ENCODE results near the gene HDAC4. TPM values are rescaled to one million over a fixed set of nuclear protein-coding genes. Genes with fewer than 3 reads are reported as not detected.

HDAC4 gene
- total and polyA plus RNA-seq, 2 experiments from 2014 or later, result 8.1 to 41.8 TPM

- TF ChIP-seq STAT1 (IDR thresholded peaks at IDR 0.05; ENCODE audit: unreplicated experiment) (no peak), NANOG (IDR thresholded peaks at IDR 0.05; ENCODE audit: borderline replicate concordance) (no peak), POLR2AphosphoS5 (IDR thresholded peaks at IDR 0.05; ENCODE audit: low read depth) (no peak), CREB1 (CRISPR knock-in tag; IDR thresholded peaks at IDR 0.05; ENCODE audit: low read depth) (no peak), ZNF462 (CRISPR knock-in tag; IDR thresholded peaks at IDR 0.05) (no peak), CTCF (conservative IDR thresholded peaks at IDR 0.05; ENCODE audit: low read depth in 2 of 2) (no peak), REST (IDR thresholded peaks at IDR 0.05; ENCODE audit: unreplicated experiment) (no peak), EZH2 (IDR thresholded peaks at IDR 0.05; ENCODE audit: low read depth, unreplicated experiment) (no peak), ETS1 (IDR thresholded peaks at IDR 0.05) (no peak), JUNB (IDR thresholded peaks at IDR 0.05; ENCODE audit: unreplicated experiment) (no peak), ZNF331 (CRISPR knock-in tag; IDR thresholded peaks at IDR 0.05; ENCODE audit: low read depth) (no peak), EZH2phosphoT487 (IDR thresholded peaks at IDR 0.05; ENCODE audit: unreplicated experiment) (no peak), ZNF114 (CRISPR knock-in tag; IDR thresholded peaks at IDR 0.05) (no peak)
- Histone ChIP-seq H3K4me1 (ENCODE audit: insufficient read depth) (no peaks in the 10 kb centered on the region), H3K9me2 (ENCODE audit: insufficient read depth) (no peaks in the 10 kb centered on the region), H3K27ac (ENCODE audit: low read depth) (no peak overlapping the region; the same call in 1 of the 2 replicates), H3K27me3 (ENCODE audit: insufficient read depth) (no peaks in the 10 kb centered on the region), H3K4me2 (no peak overlapping the region), H3K36me3 (ENCODE audit: insufficient read depth) (no peaks in the 10 kb centered on the region), H3K4me3 (no peak overlapping the region), H3K79me2 (replicated peaks; ENCODE audit: insufficient read depth) (no peaks in the 10 kb centered on the region), H4K20me1 (replicated peaks; ENCODE audit: insufficient read depth) (no peaks in the 10 kb centered on the region), H3F3A (replicated peaks; ENCODE audit: low read depth) (no peaks in the 10 kb centered on the region), H2AFZ (no peak overlapping the region)
- no peak overlapping the region; the same call in 2 of the 3 replicates for H3K4me3 Mint-ChIP-seq
- peaks cover 8% of the 10 kb centered on the region for H3K27me3 Mint-ChIP-seq (ENCODE audit: insufficient read depth, low read depth, poor library complexity)
- H3K36me3 Mint-ChIP-seq (ENCODE audit: low read depth), result peaks cover 36% of the 10 kb centered on the region
- H3K9me3 Mint-ChIP-seq, result peaks cover 4% of the 10 kb centered on the region; the same call in 1 of the 3 replicates
- DNase-seq (ENCODE audit: low spot score) (no peak), ATAC-seq (no peak)
- H3K27ac Mint-ChIP-seq, result no peak overlapping the region
- H3K4me1 Mint-ChIP-seq, result peaks cover 12% of the 10 kb centered on the region
These were observed 217.6 kb downstream of the HDAC4 start for GRCh38 chr2:239182981-239183791.

Measured in GM23338 (cell line).